Bone marrow (tissue), 2 donors: ENCODE results near the gene RECQL5.
A peak's percentile ranks its signal among the peaks of the same experiment; 100 is the strongest.
"Not testable (repeated sequence)": the region's sequence is repeated elsewhere in the genome, so short reads cannot be mapped to it uniquely, and the experiment has no call there.

Source experiments
- DNase-seq, 2 donors: peaks; one replicate each; lab custom pipeline; 2025; lab: John Stamatoyannopoulos, UW

The RECQL5 gene

GRCh38 chr17:75592348-75593020 lies 74.5 kb downstream of the RECQL5 start:
- no peak for DNase-seq

GRCh38 chr17:75591722-75592302 lies 75.1 kb downstream of the RECQL5 start:
- no peak for DNase-seq

GRCh38 chr17:75590849-75591721 lies 75.9 kb downstream of the RECQL5 start:
- no peak for DNase-seq

- DNase-seq, result no peak
These were observed 76.6 kb downstream of the RECQL5 start for GRCh38 chr17:75590314-75590761.

GRCh38 chr17:75589919-75590303 lies 77.0 kb downstream of the RECQL5 start:
- no peak for DNase-seq

- peak; percentile 83 to 95 for DNase-seq
These were observed 77.7 kb downstream of the RECQL5 start for GRCh38 chr17:75589012-75589918.

GRCh38 chr17:75588596-75589011 lies 78.3 kb downstream of the RECQL5 start:
- DNase-seq, result peak in 1 of 2 donors; percentile 62

GRCh38 chr17:75587675-75588595 lies 79.0 kb downstream of the RECQL5 start, which contains the start of gene MYO15B:
Gene MYO15B (plus strand): TSS chr17:75587800. CDS start chr17:75588058, 258 bp downstream.
- peak; percentile 70 to 80 for DNase-seq

- no peak for DNase-seq
These were observed 82.1 kb downstream of the RECQL5 start for GRCh38 chr17:75584849-75585175.

- not testable (repeated sequence) for DNase-seq
These were observed 83.8 kb downstream of the RECQL5 start for GRCh38 chr17:75583197-75583596.

GRCh38 chr17:75581121-75581725 lies 85.7 kb downstream of the RECQL5 start:
- not testable (repeated sequence) for DNase-seq
